CD14-positive monocyte (primary cell): ENCODE data around the gene SLC16A4. TPM values are rescaled to one million over a fixed set of nuclear protein-coding genes. Genes with fewer than 3 reads are reported as not detected.
"Not testable (repeated sequence)": the region's sequence is repeated elsewhere in the genome, so short reads cannot be mapped to it uniquely, and the experiment has no call there.

Experiments
- DNase-seq, 3 donors: peaks; one replicate each; pipeline ENCODE4 v3.0.0-alpha.2; 2011 to 2022
- H2AFZ ChIP-seq: 2 replicates; pipeline ENCODE4 v1.6.0; 2012; ENCODE audit warnings: mild to moderate bottlenecking, low read depth, low read length, inconsistent platforms; ENCODE audit not compliant: insufficient read depth, poor library complexity, severe bottlenecking
- H3K27ac ChIP-seq, 2 donors: 1 replicate in 1 of 2; 2 replicates in 1 of 2; pipeline ENCODE4 v1.5.1; 2012 to 2013; ENCODE audit warnings: low read length in 2 of 2, control low read depth in 1 of 2, inconsistent platforms in 1 of 2, low read depth in 1 of 2, mild to moderate bottlenecking in 1 of 2
- H3K27me3 ChIP-seq, 2 donors: one replicate each; pipeline versions ENCODE4 v1.6.0 to v1.6.1; 2011 to 2013; ENCODE audit warnings: low read length in 2 of 2; ENCODE audit not compliant: control insufficient read depth in 2 of 2, insufficient read depth in 2 of 2
- H3K36me3 ChIP-seq, 2 donors: replicated peaks in 1 of 2; 1 replicate in 1 of 2; 2 replicates in 1 of 2; pipeline versions ENCODE4 v1.5.1 to v1.6.1; 2012 to 2013; ENCODE audit warnings: low read length in 2 of 2, control low read depth in 1 of 2, inconsistent platforms in 1 of 2, mild to moderate bottlenecking in 1 of 2; ENCODE audit not compliant: insufficient read depth in 2 of 2, control insufficient read depth in 1 of 2
- H3K4me1 ChIP-seq, 2 donors: 1 replicate in 1 of 2; 2 replicates in 1 of 2; pipeline versions ENCODE4 v1.5.1 to v1.6.1; 2012 to 2013; ENCODE audit warnings: low read length in 2 of 2, control low read depth in 1 of 2, inconsistent platforms in 1 of 2, mild to moderate bottlenecking in 1 of 2, moderate library complexity in 1 of 2; ENCODE audit not compliant: insufficient read depth in 2 of 2, control insufficient read depth in 1 of 2
- H3K4me2 ChIP-seq: replicated peaks from 2 replicates; pipeline ENCODE3; 2012; ENCODE audit warnings: low read length, moderate library complexity, mild to moderate bottlenecking; ENCODE audit not compliant: poor library complexity, severe bottlenecking; ENCODE audit errors: extremely low read depth
- H3K4me3 ChIP-seq, 3 experiments: fragments of 200-600 bp in 1 of 3; sonication (generic) in 1 of 3; replicated peaks in 1 of 3; 1 replicate in 2 of 3; 2 replicates in 1 of 3; pipeline ENCODE4 v1.5.1; 2011 to 2013; ENCODE audit warnings: low read length in 3 of 3, mild to moderate bottlenecking in 3 of 3, control low read depth in 2 of 3, low read depth in 2 of 3, inconsistent platforms in 1 of 3, moderate library complexity in 1 of 3
- H3K79me2 ChIP-seq: 2 replicates; pipeline ENCODE4 v1.6.0; 2012; ENCODE audit warnings: mild to moderate bottlenecking, control low read depth, inconsistent platforms, low read length, moderate library complexity; ENCODE audit not compliant: insufficient read depth
- H3K9ac ChIP-seq: 2 replicates; pipeline ENCODE4 v1.6.0; 2017; ENCODE audit warnings: low read length, mild to moderate bottlenecking; ENCODE audit not compliant: insufficient read depth, poor library complexity, severe bottlenecking
- H3K9me3 ChIP-seq, 2 donors: replicated peaks in 1 of 2; 1 replicate in 1 of 2; 2 replicates in 1 of 2; pipeline versions ENCODE4 v1.5.1 to v1.6.1; 2012 to 2013; ENCODE audit warnings: low read length in 2 of 2, control low read depth in 1 of 2; ENCODE audit not compliant: control insufficient read depth in 1 of 2, insufficient read depth in 1 of 2
- H4K20me1 ChIP-seq: 2 replicates; pipeline ENCODE4 v1.6.0; 2012; ENCODE audit warnings: mild to moderate bottlenecking, low read length, control low read depth, moderate library complexity; ENCODE audit not compliant: insufficient read depth
- H3K27ac Mint-ChIP-seq, 7 donors: one replicate each; pipeline ENCODE4 v1.8.0; 2020; ENCODE audit warnings: mild to moderate bottlenecking in 7 of 7, mixed read lengths in 7 of 7, moderate library complexity in 6 of 7, inconsistent platforms in 2 of 7
- H3K27me3 Mint-ChIP-seq, 3 donors: one replicate each; pipeline ENCODE4 v1.8.0; 2021 to 2022; ENCODE audit warnings: low read depth in 3 of 3, mild to moderate bottlenecking in 3 of 3, mixed read lengths in 3 of 3, moderate library complexity in 3 of 3, inconsistent platforms in 1 of 3
- H3K36me3 Mint-ChIP-seq, 2 donors: one replicate each; pipeline ENCODE4 v1.8.0; 2020; ENCODE audit warnings: mixed read lengths in 2 of 2, inconsistent platforms in 1 of 2, mild to moderate bottlenecking in 1 of 2
- H3K4me1 Mint-ChIP-seq: one replicate; pipeline ENCODE4 v1.8.0; 2020; ENCODE audit warnings: mild to moderate bottlenecking, mixed read lengths
- H3K4me3 Mint-ChIP-seq, 2 donors: one replicate each; pipeline ENCODE4 v1.8.0; 2020; ENCODE audit warnings: mild to moderate bottlenecking in 2 of 2, mixed read lengths in 2 of 2, moderate library complexity in 1 of 2
- H3K9me3 Mint-ChIP-seq, 7 donors: one replicate each; pipeline ENCODE4 v1.8.0; 2020 to 2022; ENCODE audit warnings: mixed read lengths in 7 of 7, mild to moderate bottlenecking in 6 of 7, moderate library complexity in 6 of 7, inconsistent platforms in 2 of 7
- WGBS: methylation state at CpG from one replicate; pipeline ENCODE4 v1.1.5; 2013; ENCODE audit warnings: missing lambda C conversion rate; ENCODE audit not compliant: insufficient coverage; 5-methylcytosine and 5-hydroxymethylcytosine counted together
- intact Hi-C, 2 donors: fragments of 100-400 bp; cut with micrococcal nuclease; formaldehyde crosslinking; loops; one replicate each; pipeline versions ENCODE4 v1.15.0 to v1.15.1; 2023
- polyA plus RNA-seq, 3 donors: library from polyadenylated mRNA; depleted of rRNA in 1 of 3; unstranded in 2 of 3; stranded (reverse) in 1 of 3; fragments of 300-500 nt in 2 of 3; fragments of >200 nt in 1 of 3; fragmentation: Illumina TruSeq in 2 of 3; gene quantifications; 1 replicate in 2 of 3; 2 replicates in 1 of 3; pipeline ENCODE4 v1.2.3, GENCODE V29; 2012 to 2021
- TF ChIP-seq, protein P1 (sequence below): fragments of 200-600 bp; IDR thresholded peaks from one replicate; pipeline ENCODE4 v1.8.0; 2022; ENCODE audit warnings: antibody characterized with exemption, mild to moderate bottlenecking

Gene SLC16A4
- polyA plus RNA-seq, 3 donors: 0.13 to 0.26 (median 0.25) TPM

DNA sequence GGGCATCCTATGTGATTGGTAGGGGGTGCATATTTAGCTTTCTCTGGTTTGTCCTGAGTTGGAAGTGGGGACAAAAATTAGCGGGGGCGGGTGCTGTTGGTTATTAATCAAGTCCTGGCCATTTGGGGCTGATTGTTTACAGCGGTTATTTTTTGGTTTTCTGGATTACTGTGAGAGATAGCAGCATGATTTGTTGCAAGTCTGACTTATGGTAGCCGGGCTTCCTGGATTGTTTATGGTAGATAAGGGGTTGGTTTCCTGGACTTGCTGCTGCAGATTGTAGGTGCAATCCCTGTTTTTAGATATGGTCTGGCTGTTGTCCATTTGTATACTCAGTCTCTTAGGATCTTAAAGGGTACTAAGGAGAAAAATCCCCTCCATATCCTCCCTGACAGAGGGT, 48.1 kb upstream of the SLC16A4 start:
- 34% methylated on average over 3 of the region's 4 CpGs for WGBS
- no peaks in the 10 kb centered on the region for H3K9me3 ChIP-seq
- H3K9me3 Mint-ChIP-seq: peaks cover 0 to 2% (median 0%) of the 10 kb centered on the region in 7 donors
- H3K4me2 ChIP-seq: no peak overlapping the region
- TF ChIP-seq, protein P1, sequence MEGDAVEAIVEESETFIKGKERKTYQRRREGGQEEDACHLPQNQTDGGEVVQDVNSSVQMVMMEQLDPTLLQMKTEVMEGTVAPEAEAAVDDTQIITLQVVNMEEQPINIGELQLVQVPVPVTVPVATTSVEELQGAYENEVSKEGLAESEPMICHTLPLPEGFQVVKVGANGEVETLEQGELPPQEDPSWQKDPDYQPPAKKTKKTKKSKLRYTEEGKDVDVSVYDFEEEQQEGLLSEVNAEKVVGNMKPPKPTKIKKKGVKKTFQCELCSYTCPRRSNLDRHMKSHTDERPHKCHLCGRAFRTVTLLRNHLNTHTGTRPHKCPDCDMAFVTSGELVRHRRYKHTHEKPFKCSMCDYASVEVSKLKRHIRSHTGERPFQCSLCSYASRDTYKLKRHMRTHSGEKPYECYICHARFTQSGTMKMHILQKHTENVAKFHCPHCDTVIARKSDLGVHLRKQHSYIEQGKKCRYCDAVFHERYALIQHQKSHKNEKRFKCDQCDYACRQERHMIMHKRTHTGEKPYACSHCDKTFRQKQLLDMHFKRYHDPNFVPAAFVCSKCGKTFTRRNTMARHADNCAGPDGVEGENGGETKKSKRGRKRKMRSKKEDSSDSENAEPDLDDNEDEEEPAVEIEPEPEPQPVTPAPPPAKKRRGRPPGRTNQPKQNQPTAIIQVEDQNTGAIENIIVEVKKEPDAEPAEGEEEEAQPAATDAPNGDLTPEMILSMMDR: no peak
- H3K79me2 ChIP-seq: no peaks in the 10 kb centered on the region
- no peaks in the 10 kb centered on the region for H3K36me3 ChIP-seq
- intact Hi-C loops: no loop called here
- H3K9ac ChIP-seq: no peak overlapping the region
- no peak overlapping the region for H3K27ac ChIP-seq
- H3K4me3 Mint-ChIP-seq: no peak overlapping the region
- H3K36me3 Mint-ChIP-seq: no peaks in the 10 kb centered on the region
- no peaks in the 10 kb centered on the region for H4K20me1 ChIP-seq
- no peaks in the 10 kb centered on the region for H3K27me3 ChIP-seq
- DNase-seq: no peak
- H3K27me3 Mint-ChIP-seq: peaks cover 0 to 5% (median 1%) of the 10 kb centered on the region in 3 donors
- no peak overlapping the region for H3K27ac Mint-ChIP-seq
- H3K4me1 ChIP-seq: peaks cover 17 to 18% of the 10 kb centered on the region in 2 donors
- H3K4me1 Mint-ChIP-seq: peaks cover 27% of the 10 kb centered on the region
- H2AFZ ChIP-seq: no peak overlapping the region
- no peak overlapping the region for H3K4me3 ChIP-seq

DNA sequence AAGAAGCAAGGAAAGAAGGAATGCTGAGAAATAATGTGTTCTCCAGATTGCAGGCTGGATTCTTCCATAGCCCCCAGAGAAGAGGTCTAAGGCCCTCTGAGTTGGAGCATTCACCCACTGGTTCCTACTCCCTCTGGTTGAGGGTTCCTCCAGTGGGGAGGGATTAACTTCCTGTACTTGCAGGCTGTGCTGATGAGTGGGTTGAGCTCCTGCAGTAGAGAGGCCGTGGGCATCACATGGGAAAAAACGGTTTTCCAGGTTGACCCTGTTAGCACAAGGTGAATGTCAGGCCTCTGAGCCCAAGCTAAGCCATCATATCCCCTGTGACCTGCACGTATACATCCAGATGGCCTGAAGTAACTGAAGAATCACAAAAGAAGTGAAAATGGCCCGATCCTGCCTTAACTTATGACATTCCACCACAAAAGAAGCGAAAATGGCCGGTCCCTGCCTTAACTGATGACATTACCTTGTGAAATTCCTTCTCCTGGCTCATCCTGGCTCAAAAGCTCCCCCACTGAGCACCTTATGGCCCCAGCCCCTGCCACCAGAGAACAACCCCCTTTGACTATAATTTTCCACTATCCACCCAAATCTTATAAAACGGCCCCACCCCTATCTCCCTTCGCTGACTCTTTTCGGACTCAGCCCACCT, 46.9 kb upstream of the SLC16A4 start:
- H3K4me2 ChIP-seq, H3K79me2 ChIP-seq, H3K27ac ChIP-seq, H3K4me3 ChIP-seq, H3K27me3 ChIP-seq, DNase-seq, H3K9me3 ChIP-seq, H3K27me3 Mint-ChIP-seq, H3K36me3 ChIP-seq, H3K9ac ChIP-seq, H3K9me3 Mint-ChIP-seq, H2AFZ ChIP-seq, H3K4me3 Mint-ChIP-seq, H3K36me3 Mint-ChIP-seq, intact Hi-C loops, H4K20me1 ChIP-seq: not testable (repeated sequence)
- H3K4me1 ChIP-seq: peaks cover 23 to 29% of the 10 kb centered on the region in 2 donors
- Mint-ChIP-seq H3K4me1 (peaks cover 27% of the 10 kb centered on the region), H3K27ac (peak overlapping the region in 1 of 7 donors; percentile 47)
- WGBS: 84% methylated on average over 9 of the region's 9 CpGs
